GM06990 (cell line): ENCODE data around the gene CA5A.
"Not testable (repeated sequence)": the region's sequence is repeated elsewhere in the genome, so short reads cannot be mapped to it uniquely, and the experiment has no call there.

ENCODE experiments used
- DNase-seq: peaks from one replicate; pipeline ENCODE4 v3.0.0-alpha.2; 2011; ENCODE audit not compliant: insufficient read length; ENCODE audit errors: extremely low read depth
- H3K27me3 ChIP-seq: replicated peaks from 2 replicates; pipeline ENCODE4 v1.6.0; 2011; ENCODE audit warnings: low read length; ENCODE audit not compliant: control insufficient read depth, insufficient read depth
- H3K36me3 ChIP-seq: 2 replicates; pipeline ENCODE4 v1.5.1; 2011; ENCODE audit warnings: low read length; ENCODE audit not compliant: control insufficient read depth, insufficient read depth
- H3K4me3 ChIP-seq: replicated peaks from 2 replicates; pipeline ENCODE4 v1.5.1; 2011; ENCODE audit warnings: low read depth, mild to moderate bottlenecking, control low read depth, low read length
- TF ChIP-seq, protein P1 (sequence below): IDR thresholded peaks from 2 replicates; pipeline ENCODE4 v1.5.1; 2011; ENCODE audit warnings: low read length, control low read depth, mild to moderate bottlenecking, inconsistent platforms; ENCODE audit not compliant: insufficient read depth, poor library complexity, severe bottlenecking

Gene CA5A

DNA sequence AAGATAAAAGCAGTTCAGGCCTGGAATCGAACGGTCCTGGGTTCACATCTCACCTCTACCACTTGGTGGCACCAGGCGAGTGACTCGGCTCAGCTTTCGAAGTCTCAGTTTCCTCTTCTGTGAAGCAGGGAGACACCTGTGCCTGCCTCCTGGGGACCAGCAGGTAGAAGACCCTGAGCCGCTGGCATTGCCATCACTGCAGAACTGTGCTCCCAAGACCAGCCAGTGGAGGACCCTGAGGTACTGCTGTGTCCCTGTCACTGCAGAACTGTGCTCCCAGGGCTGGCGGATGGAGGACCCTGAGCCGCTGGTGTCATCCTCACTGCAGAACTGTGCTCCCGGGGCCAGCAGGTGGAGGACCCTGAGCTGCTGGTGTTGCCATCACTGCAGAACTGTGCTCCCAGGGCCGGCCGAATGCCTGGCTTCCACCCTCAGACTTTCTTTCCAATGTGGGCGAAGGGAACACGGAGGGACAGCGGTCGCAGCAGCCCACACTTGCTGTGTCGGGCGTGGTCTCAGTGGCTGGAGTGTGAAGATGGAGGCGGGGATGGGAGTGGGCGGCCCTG lies 58.3 kb downstream of the CA5A start:
- no peak for DNase-seq
- H3K27me3 ChIP-seq: no peaks in the 10 kb centered on the region
- H3K36me3 ChIP-seq: no peaks in the 10 kb centered on the region
- TF ChIP-seq, protein P1, sequence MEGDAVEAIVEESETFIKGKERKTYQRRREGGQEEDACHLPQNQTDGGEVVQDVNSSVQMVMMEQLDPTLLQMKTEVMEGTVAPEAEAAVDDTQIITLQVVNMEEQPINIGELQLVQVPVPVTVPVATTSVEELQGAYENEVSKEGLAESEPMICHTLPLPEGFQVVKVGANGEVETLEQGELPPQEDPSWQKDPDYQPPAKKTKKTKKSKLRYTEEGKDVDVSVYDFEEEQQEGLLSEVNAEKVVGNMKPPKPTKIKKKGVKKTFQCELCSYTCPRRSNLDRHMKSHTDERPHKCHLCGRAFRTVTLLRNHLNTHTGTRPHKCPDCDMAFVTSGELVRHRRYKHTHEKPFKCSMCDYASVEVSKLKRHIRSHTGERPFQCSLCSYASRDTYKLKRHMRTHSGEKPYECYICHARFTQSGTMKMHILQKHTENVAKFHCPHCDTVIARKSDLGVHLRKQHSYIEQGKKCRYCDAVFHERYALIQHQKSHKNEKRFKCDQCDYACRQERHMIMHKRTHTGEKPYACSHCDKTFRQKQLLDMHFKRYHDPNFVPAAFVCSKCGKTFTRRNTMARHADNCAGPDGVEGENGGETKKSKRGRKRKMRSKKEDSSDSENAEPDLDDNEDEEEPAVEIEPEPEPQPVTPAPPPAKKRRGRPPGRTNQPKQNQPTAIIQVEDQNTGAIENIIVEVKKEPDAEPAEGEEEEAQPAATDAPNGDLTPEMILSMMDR: peak; percentile 42
- H3K4me3 ChIP-seq: no peak overlapping the region

DNA sequence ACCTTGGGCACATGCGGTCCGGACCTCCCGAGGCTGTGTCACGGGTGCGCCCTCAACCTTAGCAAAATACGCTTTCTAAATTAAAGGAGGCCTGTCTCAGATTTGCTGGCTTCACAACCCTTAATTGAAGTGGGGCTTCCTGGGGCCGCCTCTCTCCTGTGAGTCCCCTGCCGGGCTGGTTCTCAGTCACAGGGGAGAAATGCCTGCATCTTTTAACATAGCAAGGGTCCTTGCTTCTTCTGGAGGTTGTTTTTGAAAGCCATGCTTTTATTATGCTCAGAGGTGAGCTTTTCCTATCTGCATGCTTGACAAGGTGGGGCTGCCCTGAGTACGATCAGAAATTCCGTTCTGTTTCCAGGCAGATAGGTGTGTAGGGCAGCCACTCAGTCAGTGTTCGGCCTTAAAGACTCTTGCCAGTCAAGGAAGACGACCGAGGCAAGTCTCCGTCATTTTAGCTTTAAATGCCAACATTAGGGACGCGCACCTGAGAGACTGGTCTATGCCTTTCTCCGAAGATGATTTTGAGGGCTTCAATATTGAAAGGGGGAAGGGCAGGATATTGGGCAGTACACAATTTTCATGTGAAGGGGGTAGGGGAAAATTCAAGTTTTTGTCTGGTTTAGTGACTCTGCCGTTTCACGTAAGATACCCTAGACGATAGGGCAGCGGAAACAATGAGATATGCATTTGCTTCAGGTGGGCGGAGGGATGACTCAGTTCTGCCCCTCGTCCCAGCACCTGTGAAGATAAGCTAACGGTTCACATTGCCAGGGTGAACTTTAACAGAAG lies 61.5 kb downstream of the CA5A start:
- no peaks in the 10 kb centered on the region for H3K27me3 ChIP-seq

DNA sequence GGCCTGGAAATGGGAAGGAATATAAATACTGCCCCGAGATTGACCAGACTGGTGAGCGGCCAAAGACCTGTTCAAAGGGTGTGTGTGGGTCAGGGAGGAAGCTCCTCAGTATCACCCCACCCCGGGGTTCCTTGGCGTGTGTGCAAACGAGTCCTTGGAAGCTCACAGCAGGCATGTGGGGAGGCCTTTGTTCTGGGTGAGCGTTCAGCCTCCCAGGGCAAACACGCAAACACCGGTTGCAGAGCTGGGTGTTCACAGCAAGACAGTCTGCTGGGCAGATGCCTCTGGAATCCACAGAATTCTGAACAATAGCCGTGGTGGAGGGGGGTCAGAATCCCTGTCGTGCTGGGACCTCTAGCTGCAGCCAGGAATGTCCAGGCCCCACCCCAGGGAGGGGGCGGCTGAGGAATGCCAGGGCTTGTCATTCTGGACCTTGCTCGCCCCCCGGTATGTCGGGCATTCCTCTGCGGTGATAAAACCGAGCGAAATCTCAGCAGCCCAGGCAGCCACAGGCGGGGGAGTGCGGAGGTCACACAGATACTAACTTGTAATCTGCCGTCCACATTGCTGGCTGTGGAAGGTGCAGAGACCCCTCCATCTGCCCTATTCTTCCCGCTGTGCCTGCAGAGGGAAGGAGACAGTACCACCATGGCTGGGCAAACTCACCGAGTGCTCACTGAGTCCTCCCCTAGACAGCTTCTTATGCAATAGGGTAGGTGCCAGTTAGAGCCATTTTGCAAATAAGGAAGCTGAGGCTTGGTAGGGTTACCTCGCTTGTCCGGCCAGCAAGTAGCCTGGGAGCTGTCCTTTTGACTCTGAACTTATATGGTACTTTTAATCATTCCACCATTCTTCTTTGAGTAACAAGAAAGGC lies 65.7 kb downstream of the CA5A start:
- H3K4me3 ChIP-seq, H3K27me3 ChIP-seq, DNase-seq, H3K36me3 ChIP-seq: not testable (repeated sequence)

More for the DNA sequence above, 61.5 kb downstream of the CA5A start:
- Histone ChIP-seq H3K36me3 (no peaks in the 10 kb centered on the region), H3K4me3 (no peak overlapping the region)
- TF ChIP-seq, protein P1: no peak
- DNase-seq: no peak

DNA sequence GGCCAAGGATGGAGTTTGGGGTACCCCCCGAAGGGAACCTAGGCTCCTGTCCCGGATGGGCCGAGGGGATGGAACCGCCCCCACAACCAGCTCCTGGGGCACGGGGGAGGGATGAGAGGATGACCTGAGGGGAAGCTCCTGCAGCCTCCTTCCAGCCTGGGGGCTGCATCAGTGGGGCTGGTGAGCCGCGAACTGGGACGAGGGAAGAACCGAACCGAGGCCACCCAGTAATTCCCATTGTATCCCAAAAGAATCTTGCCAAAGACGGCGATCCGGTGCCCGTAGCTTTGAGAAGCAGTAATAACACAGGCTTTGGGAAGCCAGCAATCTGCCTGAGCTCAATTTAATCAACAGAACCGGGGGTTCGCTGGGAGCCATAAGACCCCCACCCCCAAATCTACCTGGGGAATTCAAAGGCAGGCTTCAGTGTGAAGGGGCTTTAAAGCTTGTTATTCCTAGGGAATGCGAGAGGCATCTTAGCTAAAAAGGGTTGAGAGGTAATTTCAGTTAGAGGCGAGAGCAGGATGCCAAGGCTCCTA lies 66.4 kb downstream of the CA5A start:
- not testable (repeated sequence) for H3K36me3 ChIP-seq, DNase-seq, H3K27me3 ChIP-seq, H3K4me3 ChIP-seq

DNA sequence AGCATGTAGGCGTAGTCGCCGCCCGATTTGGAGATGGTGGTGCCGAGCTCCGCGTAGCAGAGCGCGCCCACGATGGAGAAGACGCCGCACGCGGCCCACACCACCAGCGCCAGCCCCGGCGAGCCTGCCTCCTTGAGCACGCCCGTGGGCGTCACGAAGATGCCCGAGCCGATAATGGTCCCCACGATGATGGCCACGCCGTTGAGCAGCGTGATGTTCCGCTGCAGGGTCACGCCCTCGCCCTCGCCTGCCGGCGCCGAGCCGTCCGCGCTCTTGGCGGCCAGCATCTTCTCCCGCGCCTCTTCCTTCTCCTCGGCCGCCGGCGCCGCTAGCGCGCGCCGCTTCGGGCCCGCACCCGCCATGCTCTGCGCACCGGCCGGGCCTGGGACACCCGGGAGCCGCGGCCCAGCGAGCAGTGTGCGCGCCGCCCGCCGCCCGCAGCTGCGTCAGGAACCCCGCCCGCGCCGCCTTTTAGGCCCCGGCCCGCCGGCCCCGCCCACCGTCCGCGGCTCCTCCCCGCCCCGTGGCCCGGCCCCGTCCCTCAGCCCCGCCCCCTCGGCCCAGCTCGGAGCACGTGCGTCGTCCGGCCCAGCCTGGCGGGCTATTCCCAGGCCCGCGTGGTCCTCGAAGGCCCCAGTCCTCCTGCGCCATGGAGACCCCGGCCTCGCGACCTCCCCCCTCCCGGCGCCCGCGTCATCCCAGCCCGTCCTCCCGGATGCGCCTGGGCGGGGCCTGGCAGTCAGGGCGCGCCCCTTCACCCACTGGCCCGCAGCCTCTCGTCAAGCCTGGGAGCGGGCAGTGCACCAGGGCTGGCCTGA lies 67.1 kb downstream of the CA5A start, which contains the start of gene SLC7A5:
Gene SLC7A5, minus strand, starts transcription at position 447 of the 818 bp plus-strand sequence. Its CDS starts 85 bp downstream, at position 362.
- peak within 1 kb of the TSS; percentile 65 for H3K4me3 ChIP-seq
- not testable (repeated sequence) for H3K27me3 ChIP-seq, H3K36me3 ChIP-seq
- peak; percentile 85 for DNase-seq

DNA sequence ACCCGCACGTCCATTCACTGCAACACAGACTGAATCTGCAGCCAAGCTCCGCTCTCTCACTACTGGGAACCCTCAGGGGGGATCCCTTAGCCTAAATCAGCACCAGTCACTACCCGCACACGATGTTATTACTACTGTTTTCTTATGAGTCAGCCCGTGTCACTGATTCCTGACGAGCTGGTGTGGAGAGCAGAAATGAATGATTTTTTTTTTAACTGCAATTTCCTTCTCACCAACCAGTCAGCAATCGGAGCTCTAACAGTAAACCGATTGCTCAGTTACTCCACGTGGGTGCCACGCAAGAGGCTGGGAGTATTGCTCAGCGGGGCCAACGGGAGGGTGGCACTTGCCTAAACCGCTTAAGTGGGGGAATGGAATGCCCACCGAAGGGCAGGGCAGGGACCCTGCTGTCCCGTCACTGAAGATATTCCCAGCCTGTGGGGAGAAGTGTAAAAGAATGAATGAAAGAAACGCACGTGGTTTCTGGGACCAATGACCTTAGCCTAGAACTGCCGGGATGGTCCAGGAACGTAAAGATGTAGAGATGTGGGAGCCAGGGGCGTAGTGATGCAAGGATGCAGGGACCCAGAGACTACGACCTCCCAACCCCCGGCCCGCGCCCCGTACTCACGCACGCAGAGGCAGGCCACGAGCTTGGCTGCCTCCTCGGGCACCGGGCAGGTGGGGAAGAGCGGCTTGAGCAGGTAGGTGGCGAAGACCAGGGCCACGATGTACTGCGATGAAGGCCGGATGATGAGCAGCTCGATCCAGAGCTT lies 67.9 kb downstream of the CA5A start:
- not testable (repeated sequence) for H3K36me3 ChIP-seq, H3K27me3 ChIP-seq
- peak overlapping the region; percentile 65 for H3K4me3 ChIP-seq
- peak; percentile 70 for DNase-seq

DNA sequence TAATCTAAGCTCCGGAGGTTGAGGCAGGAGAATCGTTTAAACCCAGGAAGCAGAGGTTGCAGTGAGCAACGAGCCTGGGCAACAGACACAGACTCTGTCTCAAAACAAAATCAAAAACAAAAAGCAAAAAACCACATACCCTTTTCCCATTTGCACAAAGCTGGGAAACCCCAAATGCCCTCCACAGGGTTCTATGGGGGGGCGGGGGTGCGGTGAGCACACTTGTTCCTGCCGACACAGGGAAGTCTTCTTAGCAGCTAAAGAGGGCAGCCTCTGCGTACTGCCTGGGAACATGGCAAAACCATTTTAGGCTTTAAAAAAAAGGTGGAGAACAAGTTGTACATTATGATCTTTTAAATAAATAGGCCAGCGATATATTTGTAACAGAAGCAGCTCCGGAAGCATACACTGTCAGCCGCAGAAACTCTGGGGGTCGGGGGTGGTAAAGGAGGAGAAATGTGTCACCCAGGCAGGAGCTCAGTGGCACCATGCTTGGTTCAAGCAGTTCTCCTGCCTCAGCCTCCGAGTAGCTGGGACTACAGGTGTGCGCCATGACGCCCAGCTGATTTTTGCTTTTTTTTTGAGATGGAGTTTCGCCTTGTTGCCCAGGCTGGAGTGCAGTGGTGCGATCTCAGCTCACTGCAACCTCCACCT lies 70.3 kb downstream of the CA5A start:
- not testable (repeated sequence) for H3K36me3 ChIP-seq, DNase-seq, H3K27me3 ChIP-seq
- H3K4me3 ChIP-seq: peak overlapping the region; percentile 58
